Stomach smooth muscle (tissue), 2 donors: ENCODE data around the gene TSEN2.
"Not testable (repeated sequence)": the region's sequence is repeated elsewhere in the genome, so short reads cannot be mapped to it uniquely, and the experiment has no call there.

ENCODE experiments used
- H3K27ac ChIP-seq: one replicate; pipeline ENCODE4 v1.7.0; 2013; ENCODE audit warnings: mild to moderate bottlenecking, low read length, inconsistent platforms
- H3K27me3 ChIP-seq, 2 donors: one replicate each; pipeline ENCODE4 v1.7.0; 2013; ENCODE audit warnings: low read length in 2 of 2; ENCODE audit not compliant: insufficient read depth in 2 of 2, control insufficient read depth in 1 of 2
- H3K36me3 ChIP-seq, 2 donors: one replicate each; pipeline ENCODE4 v1.7.0; 2013; ENCODE audit warnings: low read length in 2 of 2; ENCODE audit not compliant: control insufficient read depth in 2 of 2, insufficient read depth in 2 of 2
- H3K4me1 ChIP-seq: one replicate; pipeline ENCODE4 v1.7.0; 2013; ENCODE audit warnings: low read length; ENCODE audit not compliant: control insufficient read depth, insufficient read depth
- H3K4me3 ChIP-seq, 2 donors: one replicate each; pipeline ENCODE4 v1.7.0; 2013; ENCODE audit warnings: low read length in 2 of 2
- H3K9ac ChIP-seq, 2 donors: one replicate each; pipeline ENCODE4 v1.7.0; 2013; ENCODE audit warnings: low read length in 2 of 2, mild to moderate bottlenecking in 1 of 2
- H3K9me3 ChIP-seq, 2 donors: one replicate each; pipeline ENCODE4 v1.7.0; 2013; ENCODE audit warnings: low read length in 2 of 2; ENCODE audit not compliant: control insufficient read depth in 2 of 2
- donor health status: healthy.
- donor health status: Pancreatic carcinoma.

The TSEN2 gene

GRCh38 chr3:12444582-12445471 lies 39.5 kb upstream of the TSEN2 start:
- H3K9ac ChIP-seq: no peak overlapping the region
- no peaks in the 10 kb centered on the region for H3K9me3 ChIP-seq
- H3K27me3 ChIP-seq: peaks cover 9 to 14% of the 10 kb centered on the region in 2 donors
- H3K4me1 ChIP-seq: peaks cover 9% of the 10 kb centered on the region
- no peaks in the 10 kb centered on the region for H3K36me3 ChIP-seq
- no peak overlapping the region for H3K4me3 ChIP-seq
- H3K27ac ChIP-seq: no peak overlapping the region

GRCh38 chr3:12445523-12446240 lies 38.6 kb upstream of the TSEN2 start:
- H3K9ac ChIP-seq: no peak overlapping the region
- no peaks in the 10 kb centered on the region for H3K9me3 ChIP-seq
- peaks cover 8% of the 10 kb centered on the region for H3K4me1 ChIP-seq
- no peaks in the 10 kb centered on the region for H3K36me3 ChIP-seq
- peaks cover 9 to 14% of the 10 kb centered on the region in 2 donors for H3K27me3 ChIP-seq
- no peak overlapping the region for H3K4me3 ChIP-seq
- H3K27ac ChIP-seq: no peak overlapping the region

GRCh38 chr3:12446298-12446697 lies 38.0 kb upstream of the TSEN2 start:
- H3K9ac ChIP-seq: no peak overlapping the region
- H3K4me1 ChIP-seq: peaks cover 4% of the 10 kb centered on the region
- H3K9me3 ChIP-seq: no peaks in the 10 kb centered on the region
- H3K27me3 ChIP-seq: peaks cover 9 to 14% of the 10 kb centered on the region in 2 donors
- no peak overlapping the region for H3K27ac ChIP-seq
- no peaks in the 10 kb centered on the region for H3K36me3 ChIP-seq
- no peak overlapping the region for H3K4me3 ChIP-seq

GRCh38 chr3:12447075-12447474 lies 37.2 kb upstream of the TSEN2 start:
- H3K4me1 ChIP-seq: no peaks in the 10 kb centered on the region
- peaks cover 0 to 5% of the 10 kb centered on the region in 2 donors for H3K9me3 ChIP-seq
- H3K4me3 ChIP-seq: no peak overlapping the region
- H3K27ac ChIP-seq: no peak overlapping the region
- H3K27me3 ChIP-seq: peaks cover 9 to 14% of the 10 kb centered on the region in 2 donors
- H3K9ac ChIP-seq: no peak overlapping the region
- H3K36me3 ChIP-seq: no peaks in the 10 kb centered on the region

DNA sequence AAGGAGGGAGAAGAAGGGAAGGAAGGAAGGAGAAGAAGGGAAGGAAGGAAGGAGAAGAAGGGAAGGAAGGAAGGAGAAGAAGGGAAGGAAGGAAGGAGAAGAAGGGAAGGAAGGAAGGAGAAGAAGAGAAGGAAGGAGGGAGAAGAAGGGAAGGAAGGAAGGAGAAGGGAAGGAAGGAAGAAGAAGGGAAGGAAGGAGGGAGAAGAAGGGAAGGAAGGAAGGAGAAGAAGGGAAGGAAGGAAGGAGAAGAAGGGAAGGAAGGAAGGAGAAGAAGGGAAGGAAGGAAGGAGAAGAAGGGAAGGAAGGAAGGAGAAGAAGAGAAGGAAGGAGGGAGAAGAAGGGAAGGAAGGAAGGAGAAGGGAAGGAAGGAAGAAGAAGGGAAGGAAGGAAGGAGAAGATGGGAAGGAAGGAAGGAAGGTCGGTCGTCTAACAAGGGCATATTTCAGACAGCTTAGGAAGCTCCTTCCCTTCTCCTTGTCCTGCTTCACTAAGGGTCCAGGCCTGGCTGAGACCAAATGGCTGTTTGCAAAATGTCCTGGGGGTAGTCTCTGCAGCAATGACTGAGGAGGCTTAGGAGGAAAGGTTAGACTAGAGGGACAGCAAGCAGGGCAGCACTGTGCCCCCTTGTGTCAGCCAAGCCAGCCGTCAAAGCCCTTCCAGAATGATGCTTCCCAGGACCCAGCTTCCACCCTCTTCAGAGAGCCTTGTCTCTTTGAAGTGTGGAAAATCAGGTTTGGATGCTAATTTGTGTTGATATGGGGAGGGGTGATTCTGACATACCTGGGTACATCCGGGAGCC lies 35.7 kb upstream of the TSEN2 start:
- H3K9ac ChIP-seq, H3K4me1 ChIP-seq, H3K36me3 ChIP-seq, H3K27me3 ChIP-seq, H3K9me3 ChIP-seq, H3K27ac ChIP-seq, H3K4me3 ChIP-seq: not testable (repeated sequence)

GRCh38 chr3:12449889-12450682 lies 34.2 kb upstream of the TSEN2 start:
- Histone ChIP-seq H3K27me3 (peaks cover 0 to 3% of the 10 kb centered on the region in 2 donors), H3K9me3 (peaks cover 0 to 5% of the 10 kb centered on the region in 2 donors), H3K4me1 (no peaks in the 10 kb centered on the region), H3K4me3 (no peak overlapping the region), H3K36me3 (no peaks in the 10 kb centered on the region), H3K9ac (no peak overlapping the region), H3K27ac (no peak overlapping the region)

DNA sequence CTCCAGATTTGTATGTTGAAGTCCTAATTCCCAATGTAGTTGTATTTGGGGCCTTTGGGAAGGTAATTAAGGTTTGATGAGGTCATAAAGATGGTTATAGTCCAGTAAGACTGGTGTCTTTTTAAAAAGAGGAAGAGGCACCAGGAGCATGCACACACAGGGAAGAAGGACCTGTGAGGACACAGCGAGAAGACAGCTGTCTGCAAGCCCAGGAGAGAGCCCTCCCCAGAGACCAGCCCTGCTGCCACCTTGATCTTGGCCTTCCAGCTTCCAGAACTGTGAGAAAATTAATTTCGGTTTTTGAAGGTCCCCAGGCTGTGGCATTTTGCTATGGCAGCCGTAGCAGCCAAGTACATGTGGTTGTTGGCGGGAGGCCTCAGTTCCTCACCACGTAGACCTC lies 32.8 kb upstream of the TSEN2 start:
- H3K36me3 ChIP-seq: no peaks in the 10 kb centered on the region
- no peak overlapping the region for H3K9ac ChIP-seq
- H3K9me3 ChIP-seq: peaks cover 0 to 5% of the 10 kb centered on the region in 2 donors
- no peaks in the 10 kb centered on the region for H3K4me1 ChIP-seq
- no peak overlapping the region for H3K4me3 ChIP-seq
- no peak overlapping the region for H3K27ac ChIP-seq
- H3K27me3 ChIP-seq: no peaks in the 10 kb centered on the region

DNA sequence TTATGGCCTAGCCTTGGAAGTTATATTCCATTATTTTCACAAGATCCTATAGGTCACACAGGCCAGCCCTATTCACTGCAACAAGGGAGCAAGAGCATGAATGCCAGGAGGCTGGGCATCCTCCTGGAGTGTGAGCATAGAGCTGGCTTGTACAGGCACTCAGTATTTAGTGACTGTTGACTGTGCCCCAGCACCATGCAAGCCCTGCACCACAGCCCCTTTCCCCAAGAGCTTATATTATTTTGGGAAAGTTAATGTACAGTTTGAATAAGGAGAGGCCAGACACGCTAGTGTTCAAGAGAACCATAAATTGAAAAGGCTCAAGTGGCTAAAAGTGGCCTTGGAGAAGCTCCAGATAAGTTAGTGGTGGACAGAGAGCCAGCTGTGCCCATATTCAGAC lies 32.3 kb upstream of the TSEN2 start:
- Histone ChIP-seq H3K36me3 (no peaks in the 10 kb centered on the region), H3K9me3 (peaks cover 0 to 5% of the 10 kb centered on the region in 2 donors), H3K9ac (no peak overlapping the region), H3K27me3 (no peaks in the 10 kb centered on the region), H3K4me1 (no peaks in the 10 kb centered on the region), H3K4me3 (no peak overlapping the region), H3K27ac (no peak overlapping the region)

DNA sequence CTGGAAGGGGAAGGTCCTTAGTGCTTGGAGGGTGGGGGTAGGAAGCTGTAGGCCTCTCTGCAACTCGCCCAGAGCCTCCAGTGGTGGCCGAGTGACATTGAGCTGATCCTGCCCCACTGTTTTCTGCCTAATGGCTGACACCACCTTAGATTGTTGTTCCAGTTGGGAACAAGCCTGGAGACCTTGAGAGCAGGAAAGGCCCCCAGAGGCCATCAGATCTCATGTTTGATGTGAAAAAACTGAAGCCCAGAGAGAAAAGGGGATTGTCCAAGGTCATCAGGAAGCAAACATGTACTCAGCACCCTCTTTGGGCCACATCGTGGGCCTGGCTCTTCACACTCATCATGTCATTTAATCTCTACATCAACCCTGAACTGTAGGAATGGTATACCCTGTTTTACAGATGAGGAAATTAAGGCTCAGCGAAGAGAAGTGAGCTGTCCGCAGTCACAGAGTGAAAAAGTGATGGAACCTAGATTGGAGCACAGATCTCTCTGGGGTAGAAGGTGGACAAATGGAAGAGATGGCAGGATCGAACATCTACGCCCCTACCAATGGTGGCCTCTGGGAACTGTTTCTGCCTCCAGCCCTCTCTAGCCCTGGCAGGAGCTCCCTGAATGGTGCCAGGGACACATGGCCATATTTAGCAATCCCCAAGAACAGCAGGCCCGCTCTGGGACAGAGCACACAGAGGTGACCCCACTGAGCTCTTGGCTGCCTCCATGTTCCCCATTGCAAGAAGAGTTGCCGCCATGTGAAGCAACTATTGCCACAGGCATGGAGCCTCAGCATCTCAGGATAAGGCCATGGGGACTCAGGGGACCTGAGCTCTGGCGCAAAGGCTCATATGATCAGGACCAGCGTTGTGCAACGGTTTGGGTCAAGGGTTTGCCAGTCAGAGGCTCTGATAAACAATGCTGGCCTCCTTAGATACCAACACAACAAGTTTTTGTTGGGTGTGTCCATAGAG lies 31.6 kb upstream of the TSEN2 start:
- H3K4me1 ChIP-seq: no peaks in the 10 kb centered on the region
- H3K9me3 ChIP-seq: peaks cover 0 to 5% of the 10 kb centered on the region in 2 donors
- H3K4me3 ChIP-seq: no peak overlapping the region
- no peaks in the 10 kb centered on the region for H3K27me3 ChIP-seq
- H3K27ac ChIP-seq: no peak overlapping the region
- no peak overlapping the region for H3K9ac ChIP-seq
- no peaks in the 10 kb centered on the region for H3K36me3 ChIP-seq
